ACC112 (cell line): ENCODE results near the gene RNF17.
"Not testable (repeated sequence)": the region's sequence is repeated elsewhere in the genome, so short reads cannot be mapped to it uniquely, and the experiment has no call there.

Experiments used
- H2AFZ ChIP-seq: fragments of 200-600 bp; sonication (generic); one replicate; pipeline ENCODE4 v1.6.0; 2017; ENCODE audit warnings: antibody characterized with exemption, low read length; ENCODE audit not compliant: unreplicated experiment
- H3K27ac ChIP-seq: fragments of 200-600 bp; sonication (generic); 2 replicates; pipeline ENCODE4 v1.5.1; 2014; ENCODE audit warnings: low read depth, mild to moderate bottlenecking, antibody characterized with exemption, low read length, moderate library complexity
- H3K27me3 ChIP-seq: fragments of 200-600 bp; sonication (generic); 2 replicates; pipeline ENCODE4 v1.6.1; 2014; ENCODE audit warnings: mild to moderate bottlenecking, antibody characterized with exemption, low read length, moderate library complexity, mixed read lengths; ENCODE audit not compliant: insufficient read depth
- H3K36me3 ChIP-seq: fragments of 200-600 bp; sonication (generic); 2 replicates; pipeline ENCODE4 v1.6.1; 2016; ENCODE audit warnings: mild to moderate bottlenecking, antibody characterized with exemption, low read length, moderate library complexity, mixed read lengths; ENCODE audit not compliant: insufficient read depth
- H3K4me1 ChIP-seq: fragments of 200-600 bp; sonication (generic); one replicate; pipeline ENCODE4 v1.6.1; 2016; ENCODE audit warnings: low read length, mixed read lengths; ENCODE audit not compliant: insufficient read depth, unreplicated experiment, control insufficient read depth
- H3K4me3 ChIP-seq: fragments of 200-600 bp; sonication (generic); 2 replicates; pipeline ENCODE4 v1.5.1; 2014; ENCODE audit warnings: mild to moderate bottlenecking, low read depth, low read length
- H3K79me2 ChIP-seq: fragments of 200-600 bp; sonication (generic); one replicate; pipeline ENCODE4 v1.6.0; 2016; ENCODE audit warnings: low read length; ENCODE audit not compliant: control insufficient read depth, unreplicated experiment, insufficient read depth

The RNF17 gene

GRCh38 chr13:24802074-24802473 is 38.1 kb downstream of the RNF17 start:
- Histone ChIP-seq H3K27me3 (peaks cover 50% of the 10 kb centered on the region), H2AFZ (no peak overlapping the region), H3K27ac (no peak overlapping the region), H3K4me1 (no peaks in the 10 kb centered on the region), H3K79me2 (no peaks in the 10 kb centered on the region), H3K36me3 (no peaks in the 10 kb centered on the region), H3K4me3 (no peak overlapping the region)

GRCh38 chr13:24821207-24821606 is 57.2 kb downstream of the RNF17 start:
- Histone ChIP-seq H3K4me3 (no peak overlapping the region), H2AFZ (no peak overlapping the region), H3K79me2 (no peaks in the 10 kb centered on the region), H3K36me3 (no peaks in the 10 kb centered on the region), H3K27ac (no peak overlapping the region), H3K4me1 (no peaks in the 10 kb centered on the region), H3K27me3 (peaks cover 82% of the 10 kb centered on the region)

- H3K27ac ChIP-seq = no peak overlapping the region
Observed at GRCh38 chr13:24822640-24823039, 58.7 kb downstream of the RNF17 start.

GRCh38 chr13:24823122-24823710 is 59.2 kb downstream of the RNF17 start:
- H3K4me3 ChIP-seq, H3K79me2 ChIP-seq, H2AFZ ChIP-seq, H3K4me1 ChIP-seq, H3K27ac ChIP-seq, H3K36me3 ChIP-seq: not testable (repeated sequence)
- H3K27me3 ChIP-seq = peaks cover 69% of the 10 kb centered on the region

More at GRCh38 chr13:24822640-24823039, 58.7 kb downstream of the RNF17 start:
- Histone ChIP-seq H3K4me3 (no peak overlapping the region), H3K4me1 (no peaks in the 10 kb centered on the region), H3K79me2 (no peaks in the 10 kb centered on the region), H3K27me3 (peaks cover 71% of the 10 kb centered on the region), H2AFZ (no peak overlapping the region), H3K36me3 (no peaks in the 10 kb centered on the region)

GRCh38 chr13:24827799-24828198 is 63.8 kb downstream of the RNF17 start:
- Histone ChIP-seq H3K79me2 (no peaks in the 10 kb centered on the region), H3K27me3 (peaks cover 65% of the 10 kb centered on the region), H3K4me3 (no peak overlapping the region), H3K36me3 (no peaks in the 10 kb centered on the region), H3K4me1 (no peaks in the 10 kb centered on the region), H2AFZ (no peak overlapping the region), H3K27ac (no peak overlapping the region)

- Histone ChIP-seq H3K27me3 (peaks cover 43% of the 10 kb centered on the region), H3K79me2 (no peaks in the 10 kb centered on the region), H2AFZ (no peak overlapping the region), H3K4me1 (no peaks in the 10 kb centered on the region), H3K4me3 (no peak overlapping the region), H3K27ac (no peak overlapping the region), H3K36me3 (no peaks in the 10 kb centered on the region)
Observed at GRCh38 chr13:24834902-24835510, 71.0 kb downstream of the RNF17 start.

GRCh38 chr13:24837528-24837927 is 73.6 kb downstream of the RNF17 start:
- not testable (repeated sequence) for H3K4me3 ChIP-seq, H3K79me2 ChIP-seq, H3K27ac ChIP-seq, H2AFZ ChIP-seq, H3K4me1 ChIP-seq, H3K36me3 ChIP-seq
- H3K27me3 ChIP-seq = peaks cover 37% of the 10 kb centered on the region

DNA sequence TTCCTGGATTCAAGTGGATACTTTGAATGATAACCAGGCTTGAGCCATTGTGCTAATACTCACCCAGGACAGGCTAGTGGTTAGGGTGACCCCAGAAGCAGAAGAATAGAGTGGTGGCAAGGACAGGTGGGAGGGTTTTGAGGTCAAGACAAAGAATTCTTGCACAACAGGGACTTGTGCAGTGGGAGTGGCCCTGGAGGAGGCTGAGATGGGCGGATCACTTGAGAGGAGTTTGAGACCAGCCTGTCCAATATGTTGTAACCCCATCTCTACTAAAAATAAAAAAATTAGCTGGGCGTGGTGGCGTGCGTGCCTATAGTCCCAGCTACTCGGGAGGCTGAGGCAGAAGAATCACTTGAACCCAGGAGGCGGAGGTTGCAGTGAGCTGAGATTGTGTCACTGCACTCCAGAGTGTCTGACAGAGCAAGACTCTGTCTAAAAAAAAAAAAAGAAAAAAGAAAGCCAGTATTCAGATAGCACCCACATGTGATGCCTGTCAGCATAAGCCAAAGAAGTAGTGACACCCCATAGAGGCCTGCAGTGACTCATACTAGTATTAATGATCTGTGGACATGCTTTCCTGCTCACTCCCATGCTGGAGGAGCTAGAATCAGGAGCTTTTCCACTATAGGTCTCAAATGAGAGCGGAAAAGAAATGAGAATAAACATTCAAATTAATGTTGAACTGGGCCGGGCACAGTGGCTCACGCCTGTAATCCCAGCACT is 78.7 kb downstream of the RNF17 start:
- Histone ChIP-seq H3K79me2 (no peaks in the 10 kb centered on the region), H3K36me3 (no peaks in the 10 kb centered on the region), H2AFZ (no peak overlapping the region), H3K4me1 (no peaks in the 10 kb centered on the region), H3K27me3 (peaks cover 27% of the 10 kb centered on the region), H3K27ac (no peak overlapping the region), H3K4me3 (no peak overlapping the region)

GRCh38 chr13:24851546-24851945 is 87.6 kb downstream of the RNF17 start:
- Histone ChIP-seq H3K79me2 (no peaks in the 10 kb centered on the region), H3K27ac (no peak overlapping the region), H3K27me3 (peaks cover 4% of the 10 kb centered on the region; the same call in 1 of the 2 replicates), H2AFZ (no peak overlapping the region), H3K4me1 (peaks cover 4% of the 10 kb centered on the region), H3K36me3 (no peaks in the 10 kb centered on the region), H3K4me3 (no peak overlapping the region)

GRCh38 chr13:24854311-24854710 is 90.3 kb downstream of the RNF17 start:
- H3K79me2 ChIP-seq = no peaks in the 10 kb centered on the region
- no peaks in the 10 kb centered on the region for H3K36me3 ChIP-seq
- no peak overlapping the region for H3K4me3 ChIP-seq
- H3K27ac ChIP-seq = no peak overlapping the region
- H3K27me3 ChIP-seq = peaks cover 7% of the 10 kb centered on the region; the same call in 1 of the 2 replicates
- no peak overlapping the region for H2AFZ ChIP-seq
- peaks cover 4% of the 10 kb centered on the region for H3K4me1 ChIP-seq

DNA sequence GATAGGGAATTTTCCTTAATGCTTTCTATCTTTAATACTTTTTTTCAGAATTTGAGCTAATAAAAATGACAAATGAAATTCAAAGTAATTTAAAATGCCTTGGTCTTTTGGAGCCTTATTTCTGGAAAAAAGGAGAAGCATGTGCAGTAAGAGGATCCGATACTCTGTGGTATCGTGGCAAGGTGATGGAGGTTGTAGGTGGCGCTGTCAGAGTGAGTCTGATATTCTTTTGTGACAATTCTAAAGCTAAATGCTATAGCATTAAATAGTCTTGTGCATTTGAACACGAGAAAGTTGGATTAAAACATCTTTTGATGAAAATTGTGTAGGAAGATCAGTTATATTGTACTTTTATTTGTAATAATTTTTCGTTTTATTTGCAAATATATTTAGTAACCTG is 95.0 kb downstream of the RNF17 start:
- Histone ChIP-seq H3K4me1 (no peaks in the 10 kb centered on the region), H3K79me2 (no peaks in the 10 kb centered on the region), H3K27ac (no peak overlapping the region), H2AFZ (no peak overlapping the region), H3K4me3 (no peak overlapping the region), H3K36me3 (no peaks in the 10 kb centered on the region), H3K27me3 (peaks cover 4% of the 10 kb centered on the region; the same call in 1 of the 2 replicates)
